Measurements from ENCODE around the gene TRPV3.
"Not testable (repeated sequence)": the region's sequence is repeated elsewhere in the genome, so short reads cannot be mapped to it uniquely, and the experiment has no call there.

TRPV3 gene

DNA sequence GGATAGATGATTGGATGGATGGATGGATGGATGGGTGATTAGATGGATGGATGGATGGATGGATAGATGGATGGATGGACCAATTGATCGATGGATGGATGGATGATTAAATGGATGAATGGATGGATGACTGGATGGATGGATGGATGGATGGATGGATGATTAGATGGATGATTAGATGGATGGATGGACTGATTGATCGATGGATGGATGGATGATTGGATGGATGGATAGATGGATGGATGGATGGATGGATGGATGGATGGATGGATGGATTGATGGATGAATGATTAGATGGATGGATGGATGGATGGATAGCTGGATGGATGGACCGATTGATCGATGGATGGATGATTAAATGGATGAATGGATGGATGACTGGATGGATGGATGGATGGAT is 38.1 kb downstream of the TRPV3 start:
- not testable (repeated sequence) for DNase-seq

- DNase-seq, result no peak
These were observed 42.7 kb downstream of the TRPV3 start for GRCh38 chr17:3514873-3515272.

GRCh38 chr17:3514167-3514566 is 43.4 kb downstream of the TRPV3 start:
- not testable (repeated sequence) for DNase-seq

- no peak for DNase-seq
These were observed 44.1 kb downstream of the TRPV3 start for GRCh38 chr17:3513305-3514035.

DNA sequence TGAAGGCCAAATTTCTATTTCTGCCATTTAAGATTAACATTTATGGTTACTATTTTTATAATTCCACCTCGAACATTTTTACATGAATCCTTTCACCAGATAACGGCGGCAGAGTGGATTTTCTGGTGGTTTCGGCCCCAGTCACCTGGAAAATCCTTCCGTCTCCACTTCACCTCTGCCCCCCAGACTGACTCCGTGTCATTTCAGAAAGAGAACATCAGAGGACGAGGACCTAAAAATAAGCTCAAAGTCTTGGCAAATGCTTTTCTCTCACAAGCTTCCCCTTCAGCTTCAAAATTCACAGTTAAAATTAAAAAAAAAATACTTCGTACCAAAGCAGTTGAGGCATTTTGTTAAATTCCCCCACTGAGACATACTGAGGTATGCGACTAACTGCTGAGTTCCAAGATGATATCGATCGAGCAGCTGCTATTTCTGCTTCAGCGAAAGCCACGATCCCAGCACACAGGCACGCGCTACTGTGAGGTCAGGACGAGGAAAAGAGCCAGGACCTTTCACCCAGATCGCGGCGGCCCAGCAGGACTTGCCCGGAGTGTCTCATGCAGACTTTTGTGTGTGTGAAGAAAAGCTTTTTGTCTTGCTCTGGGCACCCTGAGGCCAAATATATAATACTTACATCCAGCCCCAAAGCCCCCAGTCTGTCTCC is 45.0 kb downstream of the TRPV3 start:
- no peak for DNase-seq

DNA sequence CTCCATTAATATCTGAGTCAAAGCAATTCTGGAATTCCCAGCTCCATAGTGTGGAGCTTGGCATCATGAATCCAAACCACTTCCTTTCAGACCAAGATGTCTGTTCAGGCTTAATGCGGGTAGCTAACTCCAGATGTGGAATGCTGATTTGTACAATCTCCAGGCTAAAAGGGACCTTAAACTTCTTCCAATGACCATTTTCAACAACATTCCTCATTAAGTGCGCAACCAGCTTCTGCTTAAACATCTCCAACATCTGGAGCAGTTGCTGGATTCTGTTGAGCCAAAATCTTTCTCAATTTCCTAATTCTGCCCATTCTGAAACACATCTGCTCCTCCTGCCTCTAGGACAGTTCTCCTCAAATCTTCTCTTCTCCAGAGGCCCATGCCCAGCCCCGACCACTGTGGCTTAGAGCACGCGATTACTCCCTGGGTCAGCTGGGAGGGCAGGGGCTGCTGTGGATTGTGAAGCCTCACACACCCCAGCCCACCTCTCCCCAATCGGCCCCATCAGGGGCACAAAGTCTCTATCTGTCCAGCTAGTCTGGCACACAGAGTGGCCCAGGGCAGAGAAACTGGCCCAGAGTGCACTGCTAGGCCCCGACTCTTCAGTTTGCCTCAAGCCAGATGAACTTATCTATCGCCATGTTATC is 45.6 kb downstream of the TRPV3 start:
- DNase-seq, result no peak

DNA sequence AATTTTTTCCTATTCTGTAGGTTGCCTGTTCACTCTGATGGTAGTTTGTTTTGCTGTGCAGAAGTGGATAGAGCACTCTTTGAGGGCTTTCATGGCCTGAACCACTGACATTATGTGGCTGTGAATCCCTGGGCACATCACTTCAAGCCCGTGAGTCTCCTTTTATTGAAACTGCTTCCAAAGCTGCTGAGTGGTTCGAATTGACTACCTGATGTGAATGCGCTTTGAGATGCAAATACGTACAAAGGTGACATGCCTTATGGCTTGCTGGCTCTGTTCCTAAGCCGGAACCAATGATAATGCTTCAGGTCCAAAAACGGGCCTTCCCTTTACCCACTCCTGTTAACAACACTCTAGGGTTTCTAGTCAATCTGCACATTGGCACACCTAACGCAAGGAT is 47.5 kb downstream of the TRPV3 start:
- no peak for DNase-seq

DNA sequence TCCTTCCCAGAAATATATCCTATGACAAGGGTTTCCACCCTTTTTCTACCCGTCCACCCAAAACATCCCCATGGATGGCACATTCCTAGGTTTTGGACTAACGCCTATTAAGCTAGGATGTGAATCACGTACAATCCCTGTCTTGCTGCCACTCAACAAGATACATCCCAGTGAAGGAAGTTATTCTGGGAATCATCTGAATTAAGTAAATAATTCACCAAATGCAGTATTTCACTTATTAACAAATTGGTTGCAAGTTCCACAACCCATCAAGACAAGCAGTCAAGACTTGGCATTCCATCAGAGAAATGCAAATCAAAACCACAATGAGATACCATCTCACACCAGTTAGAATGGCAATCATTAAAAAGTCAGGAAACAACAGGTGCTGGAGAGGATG is 49.7 kb downstream of the TRPV3 start:
- DNase-seq, result no peak

GRCh38 chr17:3507071-3507470 is 50.5 kb downstream of the TRPV3 start:
- DNase-seq, result no peak

GRCh38 chr17:3506054-3506453 is 51.6 kb downstream of the TRPV3 start:
- DNase-seq, result no peak

DNA sequence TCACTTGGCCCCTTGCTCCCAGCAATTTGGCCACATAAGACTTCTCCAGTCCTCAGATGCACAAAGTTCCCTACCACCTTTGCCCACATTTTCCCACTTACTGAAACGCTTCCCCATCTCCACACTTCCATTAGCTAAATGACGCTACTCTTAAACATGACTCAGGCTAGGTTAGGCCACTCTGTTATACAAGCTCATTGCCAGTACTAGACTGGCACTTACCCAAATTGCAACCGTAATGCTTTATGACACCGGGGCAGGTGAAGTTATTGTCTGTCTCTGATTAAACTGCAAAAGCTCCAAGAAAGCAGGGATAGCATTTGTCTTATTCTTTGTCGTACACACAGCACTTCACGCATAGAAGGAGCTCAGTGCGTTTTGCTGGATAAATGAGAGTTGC is 52.6 kb downstream of the TRPV3 start:
- no peak for DNase-seq

DNA sequence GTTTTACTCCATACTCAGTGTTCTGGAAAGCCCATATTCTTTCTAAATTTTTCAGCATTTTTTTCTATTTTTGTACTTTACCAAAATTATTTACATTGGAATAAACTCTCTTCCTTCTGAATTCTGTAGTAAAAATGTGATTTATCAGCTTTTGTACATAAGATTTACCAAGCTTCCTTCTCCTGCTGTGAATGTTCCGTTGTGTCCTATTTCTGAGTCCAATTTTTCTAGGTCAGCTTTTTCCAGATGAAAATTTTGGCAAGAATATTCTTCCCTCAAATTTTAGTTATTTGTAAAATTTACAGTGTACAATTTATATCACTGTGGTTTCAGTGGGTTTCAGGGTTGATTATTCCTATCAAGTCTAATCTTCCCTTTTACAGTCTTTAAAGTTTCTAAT is 54.3 kb downstream of the TRPV3 start:
- no peak for DNase-seq

DNA sequence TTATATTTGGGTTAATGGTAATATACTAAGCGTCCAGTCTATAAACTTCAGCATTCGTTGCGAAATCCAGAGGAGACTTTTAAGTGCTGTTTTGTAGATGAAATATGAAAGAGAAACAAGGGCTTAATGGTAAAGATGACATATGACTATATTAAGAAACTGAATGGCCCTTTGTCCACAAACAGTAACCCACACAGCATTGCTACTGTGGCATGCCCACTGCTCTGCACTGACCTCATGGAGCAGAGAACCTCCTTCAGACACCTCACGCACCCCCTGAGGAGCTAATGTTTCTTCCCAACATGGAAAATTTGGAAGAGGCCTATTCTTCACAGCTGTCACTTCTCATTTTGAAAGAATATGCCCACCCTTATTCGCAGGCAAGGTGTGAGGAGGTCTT is 55.1 kb downstream of the TRPV3 start:
- no peak for DNase-seq

GRCh38 chr17:3501344-3501743 is 56.3 kb downstream of the TRPV3 start:
- DNase-seq, result no peak

GRCh38 chr17:3497101-3497500 is 60.5 kb downstream of the TRPV3 start:
- no peak for DNase-seq

- no peak for DNase-seq
These were observed 72.0 kb downstream of the TRPV3 start for GRCh38 chr17:3485481-3486068.

- DNase-seq, result no peak
These were observed 74.8 kb downstream of the TRPV3 start for GRCh38 chr17:3482852-3483251.

DNA sequence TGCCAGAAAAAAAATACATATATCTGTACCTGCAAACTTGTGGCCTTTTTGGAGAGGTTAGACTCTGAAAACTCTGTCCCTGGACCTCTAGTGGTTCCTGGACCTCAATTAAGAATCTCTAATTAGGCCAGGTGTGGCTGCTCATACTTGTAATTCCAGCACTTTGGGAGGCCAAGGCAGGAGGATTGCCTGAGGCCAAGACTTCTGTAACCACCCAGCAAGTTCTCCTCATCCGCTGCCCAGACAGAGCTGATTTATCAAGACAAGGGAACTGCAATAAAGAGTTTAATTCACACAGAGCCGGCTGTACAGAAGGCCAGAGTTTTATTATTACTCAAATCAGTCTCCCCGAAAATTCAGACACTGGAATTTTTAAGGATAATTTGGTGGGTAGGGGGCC is 77.6 kb downstream of the TRPV3 start:
- DNase-seq, result no peak

GRCh38 chr17:3475812-3476610 is 81.6 kb downstream of the TRPV3 start, which contains the start of gene ASPA:
TSS of gene ASPA (plus strand) at chr17:3475997. CDS start at chr17:3476160, 163 bp downstream.
- no peak for DNase-seq

- DNase-seq, result no peak
These were observed 82.3 kb downstream of the TRPV3 start for GRCh38 chr17:3475251-3475685.

GRCh38 chr17:3474212-3474611 is 83.4 kb downstream of the TRPV3 start:
- DNase-seq, result no peak

GRCh38 chr17:3472137-3472536 is 85.5 kb downstream of the TRPV3 start:
- no peak for DNase-seq

- no peak for DNase-seq
These were observed 86.0 kb downstream of the TRPV3 start, which contains the start of gene SPATA22 for GRCh38 chr17:3471599-3471998. TSS of gene SPATA22 (minus strand) at chr17:3471819. CDS start at chr17:3469325, 2,494 bp downstream.

Data from CD4-positive, alpha-beta T cell treated with Interleukin-4 for 4 hours (primary cell).